RPMI7951 (cell line): ENCODE measurements around the gene ARF1. TPM values are rescaled to one million over a fixed set of nuclear protein-coding genes. Genes with fewer than 3 reads are reported as not detected.
A peak's percentile ranks its signal among the peaks of the same experiment; 100 is the strongest.

Experiments
- DNase-seq: peaks from one replicate; pipeline ENCODE4 v3.0.0-alpha.2; 2012; ENCODE audit warnings: low read depth
- total RNA-seq: library from RNA; depleted of rRNA; stranded (reverse); fragments of >200 nt; shearing (Covaris generic); gene quantifications from 2 replicates; pipeline ENCODE4 v1.2.3, GENCODE V29; 2014

ARF1 gene
- total RNA-seq, 1 experiment from 2014 or later = 218 TPM

- DNase-seq = no peak
Measured at GRCh38 chr1:228070851-228071250, 11.7 kb upstream of the ARF1 start.

DNA sequence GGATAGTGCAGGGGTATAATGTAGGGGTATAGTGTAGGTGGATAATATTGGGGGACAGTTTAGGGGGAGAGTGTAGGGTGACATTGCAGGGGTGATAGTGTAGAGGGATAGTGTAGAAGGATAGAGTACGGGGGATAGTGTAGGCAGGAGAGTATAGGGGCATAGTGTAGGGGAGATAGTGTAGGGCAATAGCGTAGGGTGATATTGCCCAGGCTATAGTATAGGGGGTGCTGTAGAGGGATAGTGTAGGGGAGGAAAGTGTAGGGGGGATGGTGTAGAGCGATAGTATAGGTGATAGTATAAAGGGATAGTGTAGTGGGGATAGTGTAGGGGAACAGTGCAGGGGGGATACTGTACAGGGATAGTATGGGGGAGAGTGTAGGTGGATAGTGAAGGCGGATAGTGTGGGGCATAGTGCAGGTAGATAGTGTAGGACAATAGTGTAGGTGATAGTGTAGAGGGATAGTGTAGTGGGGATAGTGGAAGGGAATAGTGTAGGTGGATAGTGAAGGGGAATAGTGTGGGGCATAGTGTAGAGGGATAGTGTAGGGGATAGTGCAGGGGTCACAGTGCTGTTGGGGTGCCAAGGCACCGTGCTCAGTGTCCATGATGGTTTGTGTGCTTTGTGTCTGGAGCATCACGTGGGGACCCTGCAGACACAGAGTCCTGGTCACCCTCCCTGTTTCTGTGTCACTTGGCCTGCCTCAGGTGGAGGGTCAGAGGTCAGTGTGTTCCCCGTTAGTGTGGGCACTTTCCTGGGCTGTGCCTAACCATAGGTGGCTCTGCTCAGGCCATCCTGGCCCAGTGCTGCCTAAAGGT is 10.5 kb upstream of the ARF1 start:
- DNase-seq = no peak

GRCh38 chr1:228072658-228073043 is 9.9 kb upstream of the ARF1 start:
- no peak for DNase-seq

- no peak for DNase-seq
Measured at GRCh38 chr1:228073061-228073856, 9.2 kb upstream of the ARF1 start.

DNA sequence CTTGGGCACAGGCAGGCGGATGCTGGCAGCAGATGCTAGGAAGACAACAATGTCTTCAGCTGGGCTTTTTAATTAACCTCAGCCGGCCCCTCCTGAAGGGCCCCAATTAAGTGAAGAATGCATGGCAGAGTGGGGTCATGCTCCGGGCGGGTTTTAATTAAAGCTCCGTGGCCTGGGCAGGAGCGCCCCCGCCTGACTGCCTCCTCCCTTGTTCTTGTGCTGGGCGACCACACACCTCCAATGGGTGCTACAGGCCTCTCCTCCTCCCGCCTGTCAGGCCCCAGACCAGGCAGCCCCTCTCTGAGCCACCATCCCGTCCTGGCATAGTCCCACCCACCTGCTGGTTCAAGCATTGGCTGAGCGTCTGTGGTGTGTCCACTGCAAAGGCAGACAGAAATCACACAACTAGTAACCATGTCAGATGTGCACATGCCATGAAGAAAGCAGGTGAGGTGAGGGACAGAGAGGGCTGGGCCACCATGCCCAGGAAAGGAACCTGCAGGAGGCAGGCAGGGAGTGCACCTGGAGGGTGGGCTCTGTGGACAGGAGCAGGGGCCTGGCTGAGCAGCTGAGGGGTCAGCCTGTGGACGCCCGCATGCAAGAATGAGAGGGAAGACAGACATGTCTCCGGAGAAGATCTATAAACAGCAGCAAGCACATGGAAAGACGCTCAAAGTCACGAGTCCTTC is 8.5 kb upstream of the ARF1 start:
- DNase-seq = peak; percentile 45

- no peak for DNase-seq
Measured at GRCh38 chr1:228074954-228075730, 7.4 kb upstream of the ARF1 start.

- DNase-seq = no peak
Measured at GRCh38 chr1:228075801-228076271, 6.7 kb upstream of the ARF1 start.

- no peak for DNase-seq
Measured at GRCh38 chr1:228076796-228077430, 5.6 kb upstream of the ARF1 start.

- no peak for DNase-seq
Measured at GRCh38 chr1:228077565-228078330, 4.8 kb upstream of the ARF1 start.

GRCh38 chr1:228079013-228079412 is 3.5 kb upstream of the ARF1 start:
- DNase-seq = no peak

GRCh38 chr1:228079601-228080263 is 2.8 kb upstream of the ARF1 start:
- DNase-seq = no peak

- no peak for DNase-seq
Measured at GRCh38 chr1:228081144-228081543, 1.4 kb upstream of the ARF1 start.

GRCh38 chr1:228081578-228082213 is 812 bp upstream of the ARF1 start:
- no peak for DNase-seq

GRCh38 chr1:228082918-228083870 is 686 bp downstream of the ARF1 start:
- peak; percentile 45 for DNase-seq

- peak; percentile 25 for DNase-seq
Measured at GRCh38 chr1:228083871-228084278, 1.4 kb downstream of the ARF1 start.

DNA sequence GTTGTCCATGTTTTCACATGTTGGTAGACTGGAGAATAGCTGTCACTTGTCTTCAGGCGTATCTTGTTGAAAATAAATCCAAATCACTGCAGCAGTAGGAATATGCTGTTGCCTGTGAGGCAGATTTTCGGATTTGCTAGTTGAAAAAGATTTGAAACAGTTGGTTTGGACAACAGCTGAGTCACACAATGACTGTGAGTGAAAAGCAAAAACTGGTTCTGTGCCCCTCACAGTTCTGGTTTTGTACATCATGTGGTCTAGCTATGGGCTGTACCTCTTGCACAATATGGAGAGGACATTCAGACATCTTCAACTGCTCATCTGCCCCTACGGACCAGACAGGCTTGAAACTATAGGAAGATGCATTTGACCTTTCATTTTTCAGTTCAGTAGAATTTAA is 1.8 kb downstream of the ARF1 start:
- DNase-seq = peak; percentile 71

DNA sequence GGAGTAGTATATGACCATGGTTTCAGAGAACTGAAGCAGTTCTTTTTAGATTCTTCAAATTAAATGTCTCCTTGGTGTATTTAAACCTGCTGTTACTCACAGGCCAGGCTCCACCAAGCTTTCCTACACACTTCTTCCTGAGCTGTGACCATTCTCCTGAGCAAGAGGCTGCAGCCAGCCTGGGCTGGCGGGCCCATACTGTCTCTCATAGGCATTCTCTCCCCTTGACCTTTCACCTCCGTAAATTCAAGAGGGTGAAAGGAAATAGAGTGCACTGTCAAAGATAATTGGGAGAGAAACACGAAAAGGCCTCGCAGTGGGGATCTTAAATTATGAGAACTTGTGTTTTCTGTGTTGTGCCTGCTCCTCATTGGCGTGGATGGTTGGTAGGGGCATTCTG is 2.3 kb downstream of the ARF1 start:
- no peak for DNase-seq
